ENCODE results near the gene C2orf49. TPM values are rescaled to one million over a fixed set of nuclear protein-coding genes. Genes with fewer than 3 reads are reported as not detected.

Gene C2orf49
- total RNA-seq, 4 donors from 2014 or later, result 16.4 to 19.5 (median 17.7) TPM

Other genes with a start within 250 kb of the C2orf49 start
- not detected for gene GPR45, start 95.8 kb upstream of the C2orf49 start, total RNA-seq
- gene TGFBRAP1, start 7.8 kb upstream of the C2orf49 start, total RNA-seq, result 10 to 100 TPM; 20.8 to 34.4 (median 27.9) TPM
- 100 to 1,000 TPM in 1 of 4 donors, 10 to 100 TPM in 3; 81.8 to 114 (median 87.9) TPM for gene FHL2, start 61.5 kb downstream of the C2orf49 start, total RNA-seq

Measured in esophagus muscularis mucosa (tissue), 4 donors.